AG08395 (cell line): ENCODE results near the gene FRMD4B.
"Not testable (repeated sequence)": the region's sequence is repeated elsewhere in the genome, so short reads cannot be mapped to it uniquely, and the experiment has no call there.

Experiments
- DNase-seq: peaks from one replicate; pipeline ENCODE4 v3.0.0; 2012; ENCODE audit warnings: mixed read lengths, low spot score

Gene FRMD4B

GRCh38 chr3:69360690-69361089 lies 25.2 kb downstream of the FRMD4B start:
- DNase-seq, result no peak

GRCh38 chr3:69359916-69360315 lies 26.0 kb downstream of the FRMD4B start:
- DNase-seq, result no peak

GRCh38 chr3:69359339-69359893 lies 26.5 kb downstream of the FRMD4B start:
- no peak for DNase-seq

- no peak for DNase-seq
Observed at GRCh38 chr3:69357196-69357595, 28.7 kb downstream of the FRMD4B start.

- no peak for DNase-seq
Observed at GRCh38 chr3:69354948-69355347, 30.9 kb downstream of the FRMD4B start.

GRCh38 chr3:69353503-69353902 lies 32.4 kb downstream of the FRMD4B start:
- no peak for DNase-seq

- DNase-seq, result no peak
Observed at GRCh38 chr3:69353088-69353478, 32.8 kb downstream of the FRMD4B start.

- DNase-seq, result no peak
Observed at GRCh38 chr3:69352305-69353087, 33.4 kb downstream of the FRMD4B start.

- DNase-seq, result no peak
Observed at GRCh38 chr3:69343875-69344274, 42.0 kb downstream of the FRMD4B start.

GRCh38 chr3:69342074-69342473 lies 43.8 kb downstream of the FRMD4B start:
- DNase-seq, result no peak

- DNase-seq, result no peak
Observed at GRCh38 chr3:69339760-69340159, 46.1 kb downstream of the FRMD4B start.

GRCh38 chr3:69338911-69339310 lies 47.0 kb downstream of the FRMD4B start:
- DNase-seq, result no peak

GRCh38 chr3:69332934-69333333 lies 53.0 kb downstream of the FRMD4B start:
- no peak for DNase-seq

- DNase-seq, result no peak
Observed at GRCh38 chr3:69330891-69331400, 54.9 kb downstream of the FRMD4B start.

GRCh38 chr3:69329892-69330291 lies 56.0 kb downstream of the FRMD4B start:
- DNase-seq, result peak; percentile 51

- no peak for DNase-seq
Observed at GRCh38 chr3:69328963-69329302, 57.0 kb downstream of the FRMD4B start.

- DNase-seq, result no peak
Observed at GRCh38 chr3:69328103-69328962, 57.6 kb downstream of the FRMD4B start.

GRCh38 chr3:69326855-69327300 lies 59.0 kb downstream of the FRMD4B start:
- no peak for DNase-seq

GRCh38 chr3:69325151-69325550 lies 60.7 kb downstream of the FRMD4B start:
- no peak for DNase-seq

GRCh38 chr3:69324362-69325025 lies 61.4 kb downstream of the FRMD4B start:
- no peak for DNase-seq

- DNase-seq, result no peak
Observed at GRCh38 chr3:69323941-69324340, 61.9 kb downstream of the FRMD4B start.

- not testable (repeated sequence) for DNase-seq
Observed at GRCh38 chr3:69322512-69322911, 63.4 kb downstream of the FRMD4B start.
